ENCODE data around the gene RAB1A. TPM values are rescaled to one million over a fixed set of nuclear protein-coding genes. Genes with fewer than 3 reads are reported as not detected.
"Not testable (repeated sequence)": the region's sequence is repeated elsewhere in the genome, so short reads cannot be mapped to it uniquely, and the experiment has no call there.

RAB1A gene
- total RNA-seq, 1 donor from 2014 or later: 58.5 TPM

GRCh38 chr2:65161551-65162100 is 31.7 kb upstream of the RAB1A start:
- no peak overlapping the region for H3K27ac ChIP-seq (ENCODE audit: low read depth, low read length)
- no peak overlapping the region for H3K4me3 ChIP-seq (ENCODE audit: low read length in 3 of 3)
- H3K9me3 ChIP-seq (ENCODE audit: control insufficient read depth in 3 of 3, low read length in 3 of 3): no peaks in the 10 kb centered on the region
- no peak overlapping the region for H3K9ac ChIP-seq (ENCODE audit: low read depth in 1 of 3, low read length in 3 of 3)
- H3K36me3 ChIP-seq (ENCODE audit: control insufficient read depth in 3 of 3, insufficient read depth in 3 of 3, low read length in 3 of 3): no peaks in the 10 kb centered on the region
- H3K4me1 ChIP-seq (ENCODE audit: control insufficient read depth in 3 of 3, insufficient read depth in 3 of 3, low read length in 3 of 3): peaks cover 0 to 6% (median 5%) of the 10 kb centered on the region in 3 donors
- H3K27me3 ChIP-seq (ENCODE audit: control insufficient read depth in 3 of 3, insufficient read depth in 3 of 3, low read length in 3 of 3): no peaks in the 10 kb centered on the region

- no peaks in the 10 kb centered on the region for H3K36me3 ChIP-seq (ENCODE audit: control insufficient read depth in 3 of 3, insufficient read depth in 3 of 3, low read length in 3 of 3)
- no peaks in the 10 kb centered on the region for H3K9me3 ChIP-seq (ENCODE audit: control insufficient read depth in 3 of 3, low read length in 3 of 3)
- H3K27me3 ChIP-seq (ENCODE audit: control insufficient read depth in 3 of 3, insufficient read depth in 3 of 3, low read length in 3 of 3): no peaks in the 10 kb centered on the region
- no peak overlapping the region for H3K9ac ChIP-seq (ENCODE audit: low read depth in 1 of 3, low read length in 3 of 3)
- H3K4me3 ChIP-seq (ENCODE audit: low read length in 3 of 3): no peak overlapping the region
- no peak overlapping the region for H3K27ac ChIP-seq (ENCODE audit: low read depth, low read length)
- H3K4me1 ChIP-seq (ENCODE audit: control insufficient read depth in 3 of 3, insufficient read depth in 3 of 3, low read length in 3 of 3): peaks cover 0 to 6% (median 5%) of the 10 kb centered on the region in 3 donors
These were observed 30.0 kb upstream of the RAB1A start for GRCh38 chr2:65159906-65160305.

- no peak overlapping the region for H3K4me3 ChIP-seq (ENCODE audit: low read length in 3 of 3)
These were observed 29.4 kb upstream of the RAB1A start for GRCh38 chr2:65159261-65159660.

GRCh38 chr2:65158557-65158956 is 28.7 kb upstream of the RAB1A start:
- Histone ChIP-seq H3K36me3 (ENCODE audit: control insufficient read depth in 3 of 3, insufficient read depth in 3 of 3, low read length in 3 of 3) (no peaks in the 10 kb centered on the region), H3K4me3 (ENCODE audit: low read length in 3 of 3) (no peak overlapping the region), H3K4me1 (ENCODE audit: control insufficient read depth in 3 of 3, insufficient read depth in 3 of 3, low read length in 3 of 3) (no peaks in the 10 kb centered on the region), H3K27me3 (ENCODE audit: control insufficient read depth in 3 of 3, insufficient read depth in 3 of 3, low read length in 3 of 3) (no peaks in the 10 kb centered on the region), H3K9me3 (ENCODE audit: control insufficient read depth in 3 of 3, low read length in 3 of 3) (no peaks in the 10 kb centered on the region), H3K9ac (ENCODE audit: low read depth in 1 of 3, low read length in 3 of 3) (no peak overlapping the region), H3K27ac (ENCODE audit: low read depth, low read length) (no peak overlapping the region)

More at GRCh38 chr2:65159261-65159660, 29.4 kb upstream of the RAB1A start:
- no peaks in the 10 kb centered on the region for H3K9me3 ChIP-seq (ENCODE audit: control insufficient read depth in 3 of 3, low read length in 3 of 3)
- H3K36me3 ChIP-seq (ENCODE audit: control insufficient read depth in 3 of 3, insufficient read depth in 3 of 3, low read length in 3 of 3): no peaks in the 10 kb centered on the region
- H3K9ac ChIP-seq (ENCODE audit: low read depth in 1 of 3, low read length in 3 of 3): no peak overlapping the region
- peaks cover 0 to 4% (median 3%) of the 10 kb centered on the region in 3 donors for H3K4me1 ChIP-seq (ENCODE audit: control insufficient read depth in 3 of 3, insufficient read depth in 3 of 3, low read length in 3 of 3)
- H3K27me3 ChIP-seq (ENCODE audit: control insufficient read depth in 3 of 3, insufficient read depth in 3 of 3, low read length in 3 of 3): no peaks in the 10 kb centered on the region
- no peak overlapping the region for H3K27ac ChIP-seq (ENCODE audit: low read depth, low read length)

- not testable (repeated sequence) for H3K27me3 ChIP-seq (ENCODE audit: control insufficient read depth in 3 of 3, insufficient read depth in 3 of 3, low read length in 3 of 3); H3K9ac ChIP-seq (ENCODE audit: low read depth in 1 of 3, low read length in 3 of 3)
These were observed 27.9 kb upstream of the RAB1A start for GRCh38 chr2:65157856-65158255.

GRCh38 chr2:65156041-65156440 is 26.1 kb upstream of the RAB1A start:
- Histone ChIP-seq H3K9me3 (ENCODE audit: control insufficient read depth in 3 of 3, low read length in 3 of 3) (no peaks in the 10 kb centered on the region), H3K4me1 (ENCODE audit: control insufficient read depth in 3 of 3, insufficient read depth in 3 of 3, low read length in 3 of 3) (no peaks in the 10 kb centered on the region), H3K27ac (ENCODE audit: low read depth, low read length) (no peak overlapping the region), H3K9ac (ENCODE audit: low read depth in 1 of 3, low read length in 3 of 3) (no peak overlapping the region), H3K36me3 (ENCODE audit: control insufficient read depth in 3 of 3, insufficient read depth in 3 of 3, low read length in 3 of 3) (no peaks in the 10 kb centered on the region), H3K27me3 (ENCODE audit: control insufficient read depth in 3 of 3, insufficient read depth in 3 of 3, low read length in 3 of 3) (no peaks in the 10 kb centered on the region), H3K4me3 (ENCODE audit: low read length in 3 of 3) (no peak overlapping the region)

More at GRCh38 chr2:65157856-65158255, 27.9 kb upstream of the RAB1A start:
- H3K4me1 ChIP-seq (ENCODE audit: control insufficient read depth in 3 of 3, insufficient read depth in 3 of 3, low read length in 3 of 3); H3K36me3 ChIP-seq (ENCODE audit: control insufficient read depth in 3 of 3, insufficient read depth in 3 of 3, low read length in 3 of 3); H3K27ac ChIP-seq (ENCODE audit: low read depth, low read length); H3K4me3 ChIP-seq (ENCODE audit: low read length in 3 of 3); H3K9me3 ChIP-seq (ENCODE audit: control insufficient read depth in 3 of 3, low read length in 3 of 3): not testable (repeated sequence)

- H3K4me3 ChIP-seq (ENCODE audit: low read length in 3 of 3): no peak overlapping the region
- no peak overlapping the region for H3K27ac ChIP-seq (ENCODE audit: low read depth, low read length)
- H3K4me1 ChIP-seq (ENCODE audit: control insufficient read depth in 3 of 3, insufficient read depth in 3 of 3, low read length in 3 of 3): no peaks in the 10 kb centered on the region
- no peak overlapping the region for H3K9ac ChIP-seq (ENCODE audit: low read depth in 1 of 3, low read length in 3 of 3)
- H3K9me3 ChIP-seq (ENCODE audit: control insufficient read depth in 3 of 3, low read length in 3 of 3): no peaks in the 10 kb centered on the region
- no peaks in the 10 kb centered on the region for H3K27me3 ChIP-seq (ENCODE audit: control insufficient read depth in 3 of 3, insufficient read depth in 3 of 3, low read length in 3 of 3)
- no peaks in the 10 kb centered on the region for H3K36me3 ChIP-seq (ENCODE audit: control insufficient read depth in 3 of 3, insufficient read depth in 3 of 3, low read length in 3 of 3)
These were observed 23.6 kb upstream of the RAB1A start for GRCh38 chr2:65153515-65153914.

- Histone ChIP-seq H3K4me1 (ENCODE audit: control insufficient read depth in 3 of 3, insufficient read depth in 3 of 3, low read length in 3 of 3) (no peaks in the 10 kb centered on the region), H3K27me3 (ENCODE audit: control insufficient read depth in 3 of 3, insufficient read depth in 3 of 3, low read length in 3 of 3) (no peaks in the 10 kb centered on the region), H3K9ac (ENCODE audit: low read depth in 1 of 3, low read length in 3 of 3) (no peak overlapping the region), H3K9me3 (ENCODE audit: control insufficient read depth in 3 of 3, low read length in 3 of 3) (no peaks in the 10 kb centered on the region), H3K36me3 (ENCODE audit: control insufficient read depth in 3 of 3, insufficient read depth in 3 of 3, low read length in 3 of 3) (no peaks in the 10 kb centered on the region), H3K27ac (ENCODE audit: low read depth, low read length) (no peak overlapping the region), H3K4me3 (ENCODE audit: low read length in 3 of 3) (no peak overlapping the region)
These were observed 16.2 kb upstream of the RAB1A start for GRCh38 chr2:65146078-65146477.

- no peak overlapping the region for H3K4me3 ChIP-seq (ENCODE audit: low read length in 3 of 3)
- H3K9ac ChIP-seq (ENCODE audit: low read depth in 1 of 3, low read length in 3 of 3): no peak overlapping the region
- no peaks in the 10 kb centered on the region for H3K36me3 ChIP-seq (ENCODE audit: control insufficient read depth in 3 of 3, insufficient read depth in 3 of 3, low read length in 3 of 3)
These were observed 14.7 kb upstream of the RAB1A start for GRCh38 chr2:65144571-65144970.

GRCh38 chr2:65142515-65142914 is 12.6 kb upstream of the RAB1A start:
- Histone ChIP-seq H3K27me3 (ENCODE audit: control insufficient read depth in 3 of 3, insufficient read depth in 3 of 3, low read length in 3 of 3) (no peaks in the 10 kb centered on the region), H3K9me3 (ENCODE audit: control insufficient read depth in 3 of 3, low read length in 3 of 3) (no peaks in the 10 kb centered on the region), H3K9ac (ENCODE audit: low read depth in 1 of 3, low read length in 3 of 3) (no peak overlapping the region), H3K4me3 (ENCODE audit: low read length in 3 of 3) (no peak overlapping the region), H3K27ac (ENCODE audit: low read depth, low read length) (no peak overlapping the region), H3K4me1 (ENCODE audit: control insufficient read depth in 3 of 3, insufficient read depth in 3 of 3, low read length in 3 of 3) (no peaks in the 10 kb centered on the region), H3K36me3 (ENCODE audit: control insufficient read depth in 3 of 3, insufficient read depth in 3 of 3, low read length in 3 of 3) (no peaks in the 10 kb centered on the region)

More at GRCh38 chr2:65144571-65144970, 14.7 kb upstream of the RAB1A start:
- Histone ChIP-seq H3K4me1 (ENCODE audit: control insufficient read depth in 3 of 3, insufficient read depth in 3 of 3, low read length in 3 of 3) (no peaks in the 10 kb centered on the region), H3K9me3 (ENCODE audit: control insufficient read depth in 3 of 3, low read length in 3 of 3) (no peaks in the 10 kb centered on the region), H3K27me3 (ENCODE audit: control insufficient read depth in 3 of 3, insufficient read depth in 3 of 3, low read length in 3 of 3) (no peaks in the 10 kb centered on the region), H3K27ac (ENCODE audit: low read depth, low read length) (no peak overlapping the region)
